Endothelial cell of umbilical vein (primary cell): ENCODE measurements around the gene GGACT.

ENCODE experiments used
- EZH2 ChIP-seq: IDR thresholded peaks from 2 replicates; pipeline ENCODE4 v1.6.1; 2012; ENCODE audit warnings: borderline replicate concordance, low read depth, mild to moderate bottlenecking, moderate library complexity, low read length, inconsistent platforms; ENCODE audit not compliant: severe bottlenecking
- FOS ChIP-seq: IDR thresholded peaks from 2 replicates; pipeline ENCODE4 v1.6.1; 2011; ENCODE audit warnings: mild to moderate bottlenecking, low read length, moderate library complexity, borderline replicate concordance; ENCODE audit not compliant: insufficient read depth
- GATA2 ChIP-seq: IDR thresholded peaks from 2 replicates; pipeline ENCODE4 v1.7.0; 2011; ENCODE audit warnings: low read depth, mild to moderate bottlenecking, moderate library complexity, mixed read lengths, low read length; ENCODE audit not compliant: insufficient read length, insufficient read depth
- JUN ChIP-seq: IDR thresholded peaks from 2 replicates; pipeline ENCODE4 v1.6.1; 2011; ENCODE audit warnings: borderline replicate concordance, low read depth; ENCODE audit not compliant: insufficient read length, insufficient read depth
- MYC ChIP-seq: IDR thresholded peaks from one replicate; pipeline ENCODE4 v1.6.1; 2011; ENCODE audit warnings: mild to moderate bottlenecking, low read depth, low read length
- POLR2A ChIP-seq: IDR thresholded peaks from 2 replicates; pipeline ENCODE4 v1.6.1; 2012; ENCODE audit warnings: low read depth, mild to moderate bottlenecking, control low read depth, low read length
- POLR2AphosphoS5 ChIP-seq: IDR thresholded peaks from 2 replicates; pipeline ENCODE4 v1.6.1; 2012; ENCODE audit warnings: low read depth, mild to moderate bottlenecking, control low read depth, low read length, moderate library complexity; ENCODE audit not compliant: insufficient read depth
- TF ChIP-seq, protein P1 (sequence below), 2 donors: IDR thresholded peaks; 1 replicate in 1 of 2; 2 replicates in 1 of 2; pipeline ENCODE4 v1.5.1; 2011; ENCODE audit warnings: low read length in 2 of 2, mild to moderate bottlenecking in 2 of 2, moderate library complexity in 2 of 2, control low read depth in 1 of 2, inconsistent platforms in 1 of 2, low read depth in 1 of 2; ENCODE audit not compliant: insufficient read depth in 1 of 2; ENCODE audit errors: extremely low read depth in 1 of 2
- TF ChIP-seq, protein P2 (sequence below): IDR thresholded peaks from 2 replicates; pipeline ENCODE4 v1.6.1; 2011; ENCODE audit not compliant: insufficient read depth, insufficient read length

DNA sequence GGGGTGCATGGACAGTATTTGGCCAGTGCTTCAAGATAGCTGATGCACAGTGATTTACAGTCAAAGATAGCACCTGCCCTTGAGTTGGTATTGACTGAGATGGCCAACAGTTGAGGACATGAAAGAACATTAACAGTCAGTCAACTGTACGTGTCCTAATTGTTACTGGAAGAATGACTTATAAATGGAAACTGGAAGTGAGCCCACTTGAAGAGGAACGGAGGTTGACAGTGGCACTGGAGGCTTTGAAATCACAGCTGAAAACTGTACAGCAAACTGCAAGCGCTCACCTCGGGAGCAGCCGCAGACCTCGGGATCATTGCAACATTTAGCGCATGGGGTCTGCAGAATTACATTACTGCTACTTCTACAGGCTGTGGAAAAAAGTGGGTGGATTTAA lies 77.1 kb downstream of the GGACT start:
- TF ChIP-seq POLR2A (no peak), POLR2AphosphoS5 (no peak), EZH2 (no peak), JUN (no peak), MYC (no peak), FOS (no peak), GATA2 (no peak)
- TF ChIP-seq, protein P1, sequence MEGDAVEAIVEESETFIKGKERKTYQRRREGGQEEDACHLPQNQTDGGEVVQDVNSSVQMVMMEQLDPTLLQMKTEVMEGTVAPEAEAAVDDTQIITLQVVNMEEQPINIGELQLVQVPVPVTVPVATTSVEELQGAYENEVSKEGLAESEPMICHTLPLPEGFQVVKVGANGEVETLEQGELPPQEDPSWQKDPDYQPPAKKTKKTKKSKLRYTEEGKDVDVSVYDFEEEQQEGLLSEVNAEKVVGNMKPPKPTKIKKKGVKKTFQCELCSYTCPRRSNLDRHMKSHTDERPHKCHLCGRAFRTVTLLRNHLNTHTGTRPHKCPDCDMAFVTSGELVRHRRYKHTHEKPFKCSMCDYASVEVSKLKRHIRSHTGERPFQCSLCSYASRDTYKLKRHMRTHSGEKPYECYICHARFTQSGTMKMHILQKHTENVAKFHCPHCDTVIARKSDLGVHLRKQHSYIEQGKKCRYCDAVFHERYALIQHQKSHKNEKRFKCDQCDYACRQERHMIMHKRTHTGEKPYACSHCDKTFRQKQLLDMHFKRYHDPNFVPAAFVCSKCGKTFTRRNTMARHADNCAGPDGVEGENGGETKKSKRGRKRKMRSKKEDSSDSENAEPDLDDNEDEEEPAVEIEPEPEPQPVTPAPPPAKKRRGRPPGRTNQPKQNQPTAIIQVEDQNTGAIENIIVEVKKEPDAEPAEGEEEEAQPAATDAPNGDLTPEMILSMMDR (IDR thresholded peaks at IDR 0.05; ENCODE audit: extremely low read depth in 1 of 2, insufficient read depth in 1 of 2, low read depth in 1 of 2, low read length in 2 of 2) = no peak
- TF ChIP-seq, protein P2, sequence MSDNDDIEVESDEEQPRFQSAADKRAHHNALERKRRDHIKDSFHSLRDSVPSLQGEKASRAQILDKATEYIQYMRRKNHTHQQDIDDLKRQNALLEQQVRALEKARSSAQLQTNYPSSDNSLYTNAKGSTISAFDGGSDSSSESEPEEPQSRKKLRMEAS = no peak
